ENCODE measurements around the gene FGGY.

- TF ChIP-seq EZH2 (IDR thresholded peaks at IDR 0.05; ENCODE audit: low read depth), result no peak
- TF ChIP-seq CTCF (conservative IDR thresholded peaks at IDR 0.05), result no peak
Observed at GRCh38 chr1:59667020-59667419, 370.1 kb downstream of the FGGY start.
